Lower leg skin (tissue), 3 donors: ENCODE results near the gene HSDL1.

Source experiments
- CTCF ChIP-seq, 3 donors: fragments of 450-650 bp; IDR thresholded peaks; one replicate each; pipeline ENCODE4 v1.5.1; 2016; ENCODE audit warnings: antibody characterized with exemption in 3 of 3, mild to moderate bottlenecking in 3 of 3, moderate library complexity in 2 of 3
- POLR2A ChIP-seq, 2 donors: fragments of 450-650 bp; IDR thresholded peaks; one replicate each; pipeline ENCODE4 v1.6.1; 2016 to 2017; ENCODE audit warnings: antibody characterized with exemption in 2 of 2, mild to moderate bottlenecking in 1 of 2, moderate library complexity in 1 of 2

GRCh38 chr16:84090211-84090610 lies 54.8 kb downstream of the HSDL1 start:
- TF ChIP-seq CTCF (IDR thresholded peaks at IDR 0.05) (no peak), POLR2A (IDR thresholded peaks at IDR 0.05) (no peak)
